IMR-90 (cell line): ENCODE measurements around the gene ANTXRL. TPM values are rescaled to one million over a fixed set of nuclear protein-coding genes. Genes with fewer than 3 reads are reported as not detected.

ENCODE experiments used
- ATAC-seq: fragments of 200-7000 bp; cut with Tn5 transposase; 2 replicates; pipeline ENCODE4 v1.9.1; 2020; ENCODE audit warnings: low read depth, mild to moderate bottlenecking, moderate library complexity
- BruUV-seq: library from RNA; stranded (reverse); fragments of 400-500 nt; replicated peaks from 2 replicates; lab custom pipeline; 2021; lab: Mats Ljungman, UMichigan
- CTCF ChIA-PET: fragments of 300-600 bp; formaldehyde crosslinking; extraction: SDS; loops from one replicate; lab custom pipeline; 2021; ENCODE audit warnings: antibody characterized with exemption; lab: Yijun Ruan, JAX
- POLR2A ChIA-PET: fragments of 300-600 bp; sonication (Branson Sonifier 250); formaldehyde crosslinking; loops from one replicate; lab custom pipeline; 2022; ENCODE audit warnings: antibody characterized with exemption; ENCODE audit not compliant: unreplicated experiment; lab: Charles Lee
- DNase-seq: peaks from one replicate; pipeline ENCODE4 v3.0.0; 2013
- H2AFZ ChIP-seq: replicated peaks from 2 replicates; pipeline ENCODE3; 2013; ENCODE audit warnings: low read length, mild to moderate bottlenecking; ENCODE audit not compliant: poor library complexity
- H2AK5ac ChIP-seq: 2 replicates; pipeline ENCODE4 v1.6.1; 2013; ENCODE audit warnings: low read depth, low read length, inconsistent platforms
- H2AK9ac ChIP-seq: replicated peaks from 2 replicates; pipeline ENCODE3; 2013; ENCODE audit warnings: mild to moderate bottlenecking, low read depth, low read length, moderate library complexity; ENCODE audit not compliant: poor library complexity
- H2BK120ac ChIP-seq: 2 replicates; pipeline ENCODE4 v1.6.1; 2013; ENCODE audit warnings: low read depth, low read length, inconsistent platforms
- H2BK15ac ChIP-seq: 3 replicates; pipeline ENCODE4 v1.6.1; 2013; ENCODE audit warnings: low read depth, low read length, inconsistent platforms
- H2BK20ac ChIP-seq: 2 replicates; pipeline ENCODE4 v1.6.1; 2013; ENCODE audit warnings: low read depth, mild to moderate bottlenecking, inconsistent platforms, low read length, moderate library complexity
- H2BK5ac ChIP-seq: 2 replicates; pipeline ENCODE4 v1.6.1; 2013; ENCODE audit warnings: mild to moderate bottlenecking, low read depth, low read length, inconsistent platforms; ENCODE audit not compliant: poor library complexity, severe bottlenecking
- H3K14ac ChIP-seq: replicated peaks from 2 replicates; pipeline ENCODE4 v1.6.1; 2013; ENCODE audit warnings: low read depth, low read length, inconsistent platforms
- H3K18ac ChIP-seq: 2 replicates; pipeline ENCODE4 v1.6.1; 2013; ENCODE audit warnings: low read depth, low read length, control low read depth
- H3K23ac ChIP-seq: 2 replicates; pipeline ENCODE4 v1.6.1; 2013; ENCODE audit warnings: low read depth, low read length, inconsistent platforms
- H3K27ac ChIP-seq: 2 replicates; pipeline ENCODE4 v1.5.1; 2013; ENCODE audit warnings: mild to moderate bottlenecking, control low read depth, low read length; ENCODE audit not compliant: insufficient read depth
- H3K27me3 ChIP-seq: 2 replicates; pipeline ENCODE4 v1.6.1; 2013; ENCODE audit warnings: low read length; ENCODE audit not compliant: control insufficient read depth, insufficient read depth
- H3K36me3 ChIP-seq: 2 replicates; pipeline ENCODE4 v1.6.1; 2013; ENCODE audit warnings: low read length, mixed read lengths; ENCODE audit not compliant: control insufficient read depth, insufficient read depth
- H3K4ac ChIP-seq: 2 replicates; pipeline ENCODE4 v1.6.1; 2013; ENCODE audit warnings: low read depth, low read length, inconsistent platforms
- H3K4me1 ChIP-seq: 2 replicates; pipeline ENCODE4 v1.6.1; 2013; ENCODE audit warnings: low read length, mixed read lengths; ENCODE audit not compliant: control insufficient read depth, insufficient read depth
- H3K4me2 ChIP-seq: 2 replicates; pipeline ENCODE4 v1.6.1; 2013; ENCODE audit warnings: low read depth, mild to moderate bottlenecking, control low read depth, low read length, moderate library complexity
- H3K4me3 ChIP-seq: 2 replicates; pipeline ENCODE4 v1.5.1; 2013; ENCODE audit warnings: low read depth, mild to moderate bottlenecking, control low read depth, low read length, moderate library complexity; ENCODE audit not compliant: insufficient read depth
- H3K56ac ChIP-seq: 2 replicates; pipeline ENCODE4 v1.6.1; 2013; ENCODE audit warnings: low read length, inconsistent platforms; ENCODE audit not compliant: insufficient read depth; ENCODE audit errors: extremely low read depth
- H3K79me1 ChIP-seq, 2 experiments: 2 replicates each; pipeline ENCODE4 v1.6.1; 2013; ENCODE audit warnings: low read length in 2 of 2, inconsistent platforms in 1 of 2, low read depth in 1 of 2
- H3K9ac ChIP-seq: 2 replicates; pipeline ENCODE4 v1.6.1; 2013; ENCODE audit warnings: low read depth, low read length, control low read depth
- H3K9me1 ChIP-seq: 2 replicates; pipeline ENCODE4 v1.6.1; 2013; ENCODE audit warnings: low read length, inconsistent platforms; ENCODE audit not compliant: insufficient read depth
- H3K9me3 ChIP-seq: 2 replicates; pipeline ENCODE4 v1.6.1; 2013; ENCODE audit warnings: low read length; ENCODE audit not compliant: control insufficient read depth, insufficient read depth
- H4K20me1 ChIP-seq: 2 replicates; pipeline ENCODE4 v1.6.1; 2013; ENCODE audit warnings: low read length, inconsistent platforms; ENCODE audit not compliant: insufficient read depth
- H4K5ac ChIP-seq: 2 replicates; pipeline ENCODE4 v1.6.1; 2013; ENCODE audit warnings: mild to moderate bottlenecking, low read depth, low read length, control low read depth
- H4K8ac ChIP-seq, 2 experiments: 2 replicates each; pipeline ENCODE4 v1.6.1; 2013; ENCODE audit warnings: low read depth in 2 of 2, low read length in 2 of 2, control low read depth in 1 of 2, inconsistent platforms in 1 of 2
- H4K91ac ChIP-seq: 2 replicates; pipeline ENCODE4 v1.6.1; 2013; ENCODE audit warnings: low read depth, low read length, inconsistent platforms; ENCODE audit not compliant: insufficient read depth
- BHLHE40 ChIP-seq: fragments of 150-350 bp; IDR thresholded peaks from 2 replicates; pipeline ENCODE4 v1.6.1; 2016; ENCODE audit warnings: mild to moderate bottlenecking, low read depth, low read length
- CEBPB ChIP-seq: IDR thresholded peaks from 2 replicates; pipeline ENCODE4 v1.6.1; 2012; ENCODE audit warnings: low read depth, low read length, improper control_type of control experiment
- ELK1 ChIP-seq: fragments of 150-350 bp; IDR thresholded peaks from 2 replicates; pipeline ENCODE4 v1.6.1; 2016; ENCODE audit warnings: low read depth, mild to moderate bottlenecking, low read length, moderate library complexity, borderline replicate concordance
- MAFK ChIP-seq: IDR thresholded peaks from 2 replicates; pipeline ENCODE4 v1.6.1; 2012; ENCODE audit warnings: low read depth, low read length, improper control_type of control experiment
- MAZ ChIP-seq: IDR thresholded peaks from 2 replicates; pipeline ENCODE4 v1.6.1; 2012; ENCODE audit warnings: low read depth, mild to moderate bottlenecking, low read length, improper control_type of control experiment, moderate library complexity, borderline replicate concordance
- MXI1 ChIP-seq: IDR thresholded peaks from 2 replicates; pipeline ENCODE4 v1.6.1; 2012; ENCODE audit warnings: low read depth, mild to moderate bottlenecking, low read length, moderate library complexity, borderline replicate concordance
- NFE2L2 ChIP-seq: fragments of 150-350 bp; IDR thresholded peaks from 2 replicates; pipeline ENCODE4 v1.6.1; 2016; ENCODE audit warnings: low read depth, mild to moderate bottlenecking, low read length
- POLR2A ChIP-seq: IDR thresholded peaks from 2 replicates; pipeline ENCODE4 v1.6.1; 2012; ENCODE audit warnings: mild to moderate bottlenecking, low read depth, low read length
- RFX5 ChIP-seq: IDR thresholded peaks from 2 replicates; pipeline ENCODE4 v1.8.0; 2012; ENCODE audit warnings: low read depth, mild to moderate bottlenecking, low read length, moderate library complexity
- SMC3 ChIP-seq: fragments of 150-350 bp; IDR thresholded peaks from 2 replicates; pipeline ENCODE4 v1.6.1; 2016; ENCODE audit warnings: low read depth, mild to moderate bottlenecking, antibody characterized with exemption, low read length, moderate library complexity
- WGBS, 2 experiments: methylation state at CpG; one replicate each; pipeline versions ENCODE4 v1.1.5 to v1.1.7; 2013; ENCODE audit warnings: missing lambda C conversion rate in 2 of 2; ENCODE audit not compliant: insufficient read length in 1 of 2; ENCODE audit errors: extremely low coverage in 2 of 2; 5-methylcytosine and 5-hydroxymethylcytosine counted together
- dilution Hi-C: fragments of 300-500 bp; cut with HindIII; formaldehyde crosslinking; loops from one replicate; pipeline ENCODE4 v1.14.3; 2018; ENCODE audit warnings: low sequenced_read_pairs; ENCODE audit not compliant: unreplicated experiment
- in situ Hi-C: fragments of 300-500 bp; cut with MboI; formaldehyde crosslinking; loops from 3 replicates; pipeline ENCODE4 v1.14.3; 2019; ENCODE audit warnings: low sequenced_read_pairs, inconsistent platforms, mixed read lengths
- intact Hi-C: fragments of 100-400 bp; cut with micrococcal nuclease; formaldehyde crosslinking; loops from 2 replicates; pipeline ENCODE4 v1.10.0; 2022
- polyA plus RNA-seq, 3 experiments: library from polyadenylated mRNA; depleted of rRNA; stranded (reverse); fragments of >200 nt; gene quantifications; 2 replicates each; pipeline ENCODE4 v1.2.3, GENCODE V29; 2012; ENCODE audit warnings: low replicate concordance in 1 of 3
- total RNA-seq: library from RNA; depleted of rRNA; stranded (reverse); fragments of >200 nt; gene quantifications from 2 replicates; pipeline ENCODE4 v1.2.3, GENCODE V29; 2012
- TF ChIP-seq, protein P1 (sequence below): fragments of 150-350 bp; IDR thresholded peaks from 2 replicates; pipeline ENCODE4 v1.6.1; 2017; ENCODE audit warnings: mild to moderate bottlenecking, antibody characterized with exemption, low read length, low read depth

The ANTXRL gene
- total and polyA plus RNA-seq, 2 of the 4 experiments (the other 2 are of a cell fraction), result not detected

GRCh38 chr10:46277840-46278239, 9.0 kb upstream of the ANTXRL start:
- H3K9me3 ChIP-seq, result no peaks in the 10 kb centered on the region
- DNase-seq (no peak), ATAC-seq (no peak)
- H3K18ac ChIP-seq, result no peak overlapping the region
- 0 out of 2 replicates have a peak, but pooled peaks cover 2% of the 10 kb centered on the region for H3K4me1 ChIP-seq
- no peak overlapping the region for H2BK5ac ChIP-seq
- H3K9me1 ChIP-seq, result no peaks in the 10 kb centered on the region
- dilution Hi-C loops, result no loop called here
- H4K91ac ChIP-seq, result no peak overlapping the region
- no peak overlapping the region for H4K5ac ChIP-seq
- WGBS, 2 experiments, result no CpG with 5 or more reads among the region's 2 CpGs
- no peak overlapping the region for H4K8ac ChIP-seq
- H3K4ac ChIP-seq, result no peak overlapping the region
- no peak overlapping the region for H2BK120ac ChIP-seq
- no peak overlapping the region for H3K9ac ChIP-seq
- no peak overlapping the region for H2BK20ac ChIP-seq
- no peaks in the 10 kb centered on the region for H4K20me1 ChIP-seq
- H3K27ac ChIP-seq, result no peak overlapping the region
- H3K79me1 ChIP-seq, result no peaks in the 10 kb centered on the region
- no peak overlapping the region for H2AFZ ChIP-seq
- no peak overlapping the region for H3K4me2 ChIP-seq
- no peak overlapping the region for H3K4me3 ChIP-seq
- TF ChIP-seq MAZ (no peak), RFX5 (no peak), MXI1 (no peak), ELK1 (no peak), BHLHE40 (no peak), SMC3 (no peak), CEBPB (no peak), MAFK (no peak), NFE2L2 (no peak), POLR2A (no peak)
- TF ChIP-seq, protein P1, sequence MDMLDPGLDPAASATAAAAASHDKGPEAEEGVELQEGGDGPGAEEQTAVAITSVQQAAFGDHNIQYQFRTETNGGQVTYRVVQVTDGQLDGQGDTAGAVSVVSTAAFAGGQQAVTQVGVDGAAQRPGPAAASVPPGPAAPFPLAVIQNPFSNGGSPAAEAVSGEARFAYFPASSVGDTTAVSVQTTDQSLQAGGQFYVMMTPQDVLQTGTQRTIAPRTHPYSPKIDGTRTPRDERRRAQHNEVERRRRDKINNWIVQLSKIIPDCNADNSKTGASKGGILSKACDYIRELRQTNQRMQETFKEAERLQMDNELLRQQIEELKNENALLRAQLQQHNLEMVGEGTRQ, result no peak
- H2BK15ac ChIP-seq, result no peak overlapping the region
- no peak overlapping the region for H3K56ac ChIP-seq
- no peaks in the 10 kb centered on the region for H3K36me3 ChIP-seq
- CTCF ChIA-PET, result no interaction called here
- peaks cover 8% of the 10 kb centered on the region for H3K27me3 ChIP-seq
- H2AK5ac ChIP-seq, result no peak overlapping the region
- in situ Hi-C loops, result no loop called here
- intact Hi-C loops, result no loop called here
- H3K23ac ChIP-seq, result no peak overlapping the region
- H2AK9ac ChIP-seq, result no peak overlapping the region
- H3K14ac ChIP-seq, result no peak overlapping the region
- POLR2A ChIA-PET, result no interaction called here
- no TSS peak for BruUV-seq
